NCI-H1694 (cell line): Measurements from ENCODE around the gene UST.
"Not testable (repeated sequence)": the region's sequence is repeated elsewhere in the genome, so short reads cannot be mapped to it uniquely, and the experiment has no call there.

ENCODE experiments used
- DNase-seq: peaks from one replicate; lab custom pipeline; 2025; lab: John Stamatoyannopoulos, UW

UST gene

DNA sequence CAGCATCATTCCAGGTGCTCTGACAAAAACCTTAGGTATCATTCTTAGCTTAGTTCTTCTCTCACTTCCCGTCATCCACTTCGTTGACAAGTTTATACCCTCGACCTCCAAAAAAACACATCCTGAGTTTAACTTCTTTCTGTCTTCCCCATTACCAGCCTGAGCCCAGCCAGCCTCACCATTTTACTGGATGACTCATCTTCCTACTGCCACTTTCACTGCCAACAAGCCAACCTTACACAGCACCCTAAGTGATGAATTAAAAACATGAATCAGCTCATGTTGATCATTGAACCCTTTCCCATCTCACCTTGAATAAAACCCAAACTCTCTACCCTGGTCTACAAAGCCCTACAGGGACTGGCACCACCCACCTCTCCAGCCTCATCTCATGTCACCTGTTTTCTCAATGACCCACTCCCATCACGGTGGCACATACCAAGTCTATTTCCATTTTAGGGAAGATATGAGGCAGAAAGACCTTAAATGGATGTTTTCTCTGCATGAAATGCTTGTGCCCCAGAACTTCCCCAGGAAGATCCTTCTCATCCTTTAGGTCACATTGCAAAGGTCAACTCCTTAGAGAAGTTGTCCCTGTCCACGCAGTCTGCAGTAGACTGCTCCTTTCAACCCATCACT, 9.9 kb upstream of the UST start:
- DNase-seq: no peak

DNA sequence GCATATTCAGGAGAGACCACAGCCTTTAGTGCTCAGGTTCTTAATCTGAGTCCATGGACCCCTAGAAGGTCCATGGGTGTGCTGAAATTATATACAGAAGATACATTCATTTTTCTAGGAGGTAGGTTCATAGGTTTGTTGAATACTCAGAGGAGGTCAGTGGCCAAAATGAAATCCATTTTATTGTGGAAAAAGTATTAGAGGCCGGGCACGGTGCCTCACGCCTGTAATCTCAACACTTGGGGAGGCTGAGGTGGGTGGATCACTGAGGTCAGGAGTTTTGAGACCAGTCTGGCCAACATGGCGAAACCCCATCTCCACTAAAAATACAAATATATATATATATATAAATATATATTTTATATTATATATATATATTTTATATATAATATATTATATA, 9.0 kb upstream of the UST start:
- no peak for DNase-seq

DNA sequence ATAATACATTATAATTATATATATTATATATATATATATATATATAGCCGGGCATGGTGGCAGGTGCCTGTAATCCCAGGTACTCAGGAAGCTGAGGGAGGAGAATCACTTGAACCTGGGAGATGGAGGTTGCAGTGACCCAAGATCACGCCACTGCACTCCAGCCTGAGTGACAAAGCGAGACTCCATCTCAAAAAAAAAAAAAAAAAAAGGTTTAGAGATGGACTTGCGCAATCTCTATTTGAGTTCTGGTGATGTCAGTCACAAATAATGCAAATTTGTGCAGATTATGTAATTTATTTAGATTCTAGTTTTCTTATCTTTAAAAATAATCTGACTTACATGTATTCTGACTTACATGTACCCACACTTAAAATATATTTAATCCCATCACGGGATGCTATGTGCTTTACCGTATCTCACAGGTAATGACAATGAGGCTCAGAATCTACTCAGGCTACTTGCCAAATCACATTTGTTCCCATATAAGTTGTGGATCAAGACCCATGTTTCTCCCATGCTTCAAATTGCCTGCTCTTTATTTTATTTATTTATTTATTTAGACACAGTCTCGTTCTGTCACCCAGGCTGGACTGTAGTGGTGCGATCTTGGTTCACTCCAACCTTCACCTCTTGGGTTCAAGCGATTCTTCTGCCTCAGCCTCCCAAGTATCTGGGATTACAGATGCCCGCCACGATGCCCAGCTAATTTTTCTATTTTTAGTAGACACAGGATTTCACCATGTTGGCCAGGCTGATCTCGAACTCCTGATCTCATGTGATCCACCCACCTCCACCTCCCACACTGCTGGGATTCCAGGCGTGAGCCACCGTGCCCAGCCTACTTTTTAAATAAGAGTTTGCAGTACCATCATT, 7.6 kb upstream of the UST start:
- no peak for DNase-seq

DNA sequence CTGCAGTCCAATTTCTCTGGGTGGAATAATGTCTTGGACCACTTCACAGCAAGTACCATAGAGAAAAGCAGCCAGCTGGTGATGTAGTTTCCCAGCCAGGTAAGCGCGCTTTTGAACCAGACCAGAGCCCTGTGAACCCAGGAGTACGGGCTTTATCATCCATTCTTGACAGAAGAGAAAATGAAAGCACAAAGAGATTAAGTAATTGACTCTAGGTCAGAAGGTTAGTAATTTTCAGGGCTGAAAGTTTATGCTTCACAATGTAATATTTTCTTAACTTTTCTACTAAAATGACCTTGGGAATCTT, 7.1 kb upstream of the UST start:
- no peak for DNase-seq

DNA sequence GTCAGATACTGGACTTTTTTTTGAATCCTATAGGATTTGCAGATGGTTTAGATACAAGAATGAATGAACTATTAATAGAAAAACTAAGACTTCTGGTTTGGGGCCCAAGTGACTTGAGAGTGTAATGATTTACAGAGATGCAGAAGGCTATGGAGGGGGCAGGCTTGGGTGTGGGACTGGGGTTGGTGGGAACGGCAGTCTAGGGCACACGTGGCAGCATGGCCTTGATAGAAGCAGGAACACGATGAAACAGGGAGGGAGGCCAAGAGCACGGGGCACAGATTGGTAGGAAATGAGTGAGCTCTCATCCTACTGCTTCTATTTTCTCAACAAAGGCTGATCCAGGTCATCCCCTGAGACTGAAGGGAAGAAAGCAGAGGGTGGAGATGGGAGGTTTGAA, 3.4 kb upstream of the UST start:
- DNase-seq: no peak

DNA sequence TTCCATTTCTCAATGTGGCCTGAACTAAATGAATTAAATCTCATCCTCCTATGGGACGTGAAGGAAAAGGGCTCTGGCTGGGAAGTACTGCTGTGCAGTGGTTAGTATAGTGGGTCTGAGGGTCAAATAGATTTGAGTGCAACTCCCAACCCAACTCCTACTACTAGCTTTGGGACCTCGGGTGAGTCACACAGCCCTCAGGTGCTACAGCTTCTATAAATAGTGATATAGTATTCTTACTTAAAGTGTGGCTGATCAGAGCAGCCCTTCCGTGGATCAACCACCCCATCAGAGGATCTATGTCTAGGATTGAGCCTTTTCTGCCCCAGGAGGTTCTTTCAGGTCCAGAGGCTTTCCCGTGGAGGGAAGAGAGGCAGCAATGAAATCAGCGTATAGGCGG, 904 bp upstream of the UST start:
- no peak for DNase-seq

DNA sequence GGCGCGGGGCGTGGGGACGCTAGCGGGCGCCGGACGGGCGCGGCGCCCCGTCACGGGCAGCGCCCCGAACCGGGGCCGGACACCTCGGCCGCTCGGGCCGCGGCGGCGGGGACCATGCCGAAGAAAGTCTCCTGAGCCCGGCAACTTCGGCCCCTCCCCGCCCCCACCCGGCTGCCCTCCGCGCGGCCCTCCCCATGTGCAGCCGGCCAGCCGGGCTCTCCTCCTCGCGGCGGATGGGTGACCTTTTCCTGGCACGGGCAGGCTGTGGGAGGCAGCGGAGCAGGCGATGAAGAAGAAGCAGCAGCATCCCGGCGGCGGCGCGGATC, 278 bp downstream of the UST start:
- no peak for DNase-seq

DNA sequence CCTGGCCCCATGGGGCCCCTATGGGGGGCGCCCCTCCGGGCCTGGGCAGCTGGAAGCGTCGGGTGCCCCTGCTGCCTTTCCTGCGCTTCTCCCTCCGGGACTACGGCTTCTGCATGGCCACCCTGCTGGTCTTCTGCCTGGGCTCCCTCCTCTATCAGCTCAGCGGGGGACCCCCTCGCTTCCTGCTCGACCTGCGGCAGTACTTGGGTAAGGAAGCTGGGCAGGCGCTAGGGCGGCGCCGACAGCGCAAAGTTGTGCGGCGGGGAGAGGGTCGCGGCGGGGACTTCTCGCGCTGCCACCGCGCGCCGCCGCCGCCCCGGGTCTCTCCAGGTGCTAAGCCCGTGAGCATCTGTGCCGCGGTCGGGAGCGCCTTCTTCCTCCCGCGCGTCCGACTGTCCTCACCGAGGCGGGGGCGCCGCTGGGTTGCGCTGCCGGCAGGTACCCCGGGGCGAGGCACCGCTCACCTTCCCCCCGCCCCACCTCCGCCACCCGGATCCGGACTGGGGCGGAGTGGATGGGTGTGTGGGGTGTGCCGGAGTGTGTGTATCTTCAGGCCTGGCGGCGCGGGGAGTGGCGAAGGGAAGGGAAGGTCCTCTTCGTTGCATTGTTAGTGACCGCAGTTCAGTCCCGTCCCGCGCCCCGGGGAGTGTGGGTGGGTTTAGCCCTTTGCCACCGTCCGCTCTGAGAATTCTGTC, 788 bp downstream of the UST start:
- DNase-seq: no peak

DNA sequence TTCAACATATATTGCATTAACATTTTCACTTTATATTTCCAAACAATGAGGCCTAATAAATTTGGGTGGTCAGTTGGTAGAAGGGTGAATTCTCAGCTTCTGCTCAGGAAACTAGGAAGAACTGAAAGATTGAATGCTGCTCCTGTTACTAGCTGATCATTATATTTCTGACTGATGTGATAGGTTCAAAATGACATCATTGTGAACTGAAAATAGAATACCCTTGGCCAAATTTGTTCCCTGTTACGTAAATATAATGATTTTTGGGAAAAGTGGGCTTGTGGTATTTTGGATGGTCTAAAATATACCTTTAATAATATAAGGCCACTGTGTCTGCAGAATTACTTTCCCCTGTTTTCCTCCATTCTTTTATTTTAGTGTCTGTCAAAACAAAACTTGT, 2.8 kb downstream of the UST start:
- DNase-seq: no peak

DNA sequence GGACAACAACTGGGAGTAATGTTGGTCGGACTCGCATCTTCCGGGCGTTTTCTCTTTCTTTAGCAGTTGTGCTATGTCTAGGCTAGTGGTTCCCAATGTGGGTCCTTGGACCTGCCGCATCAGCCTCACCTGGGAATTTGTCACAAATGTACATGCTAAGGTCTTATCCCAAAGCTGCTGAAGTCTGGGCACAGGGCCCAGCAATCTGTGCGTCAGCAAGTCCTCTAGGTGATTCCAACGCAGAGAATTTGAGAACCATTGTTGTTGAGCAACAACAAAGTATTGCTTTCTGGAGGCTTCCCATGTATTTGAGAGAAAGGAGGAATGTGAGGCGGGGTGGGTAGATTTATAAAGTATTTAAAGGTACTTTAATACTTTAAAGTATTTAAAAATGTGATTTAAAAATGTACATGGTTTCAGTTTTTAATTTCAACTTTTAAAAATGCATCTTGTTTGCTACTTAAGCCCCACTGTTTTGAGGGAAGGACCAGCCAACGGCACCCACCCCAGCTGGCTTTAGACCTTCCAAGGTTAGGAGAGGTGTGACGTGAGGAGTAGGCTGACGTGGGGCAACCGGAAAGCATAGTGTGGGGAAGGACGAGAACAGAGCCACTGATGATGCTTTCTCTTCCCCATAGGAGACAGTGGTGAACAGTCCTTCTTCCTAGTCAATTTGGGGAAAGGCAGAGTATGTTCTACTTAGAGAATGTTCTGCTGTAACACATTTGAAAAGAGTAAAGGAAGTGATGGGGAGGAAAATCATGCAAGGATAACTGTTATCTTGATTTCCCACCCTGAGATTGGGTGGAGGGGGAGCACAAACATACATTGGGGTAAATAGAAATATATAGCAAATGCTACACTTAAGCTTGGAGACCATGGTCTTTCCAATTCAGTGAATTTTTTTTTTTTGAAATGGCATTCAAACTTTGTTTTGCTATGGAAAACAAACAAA, 4.3 kb downstream of the UST start:
- no peak for DNase-seq

DNA sequence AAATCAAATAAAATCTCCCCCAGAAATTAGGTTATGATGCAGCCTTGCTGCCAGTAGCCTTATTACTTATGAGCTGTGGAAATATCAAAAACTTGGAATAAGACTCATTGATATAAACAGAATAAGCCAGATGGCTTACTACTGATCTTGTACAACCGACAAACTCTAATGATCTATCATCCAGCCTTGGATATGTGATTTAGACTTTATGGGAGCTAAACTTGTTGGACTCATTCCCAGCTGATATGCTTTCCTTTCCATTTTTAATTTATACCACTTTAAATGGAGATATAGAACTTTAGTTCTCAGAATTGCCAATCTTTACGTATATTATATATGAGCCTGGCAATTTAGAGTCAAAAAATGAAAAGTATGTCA, 5.0 kb downstream of the UST start:
- DNase-seq: no peak

DNA sequence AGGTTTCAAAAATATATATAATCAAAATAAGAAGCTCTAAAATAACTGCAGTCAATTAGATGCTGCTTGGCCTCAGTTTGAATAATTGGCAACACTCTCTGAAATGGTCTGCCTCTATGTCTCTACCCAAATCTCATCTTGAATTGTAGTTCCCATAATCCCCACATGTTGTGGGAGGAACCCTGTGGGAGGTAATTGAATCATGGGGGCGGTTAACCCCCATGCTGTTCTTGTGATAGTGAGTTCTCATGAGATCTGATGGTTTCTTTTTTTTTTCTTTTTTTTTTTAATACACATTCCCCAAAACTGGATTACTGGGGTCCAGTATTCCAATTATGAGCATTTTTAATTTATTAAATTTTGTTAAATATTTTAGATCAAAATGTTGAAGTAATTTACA, 8.5 kb downstream of the UST start:
- DNase-seq: not testable (repeated sequence)

DNA sequence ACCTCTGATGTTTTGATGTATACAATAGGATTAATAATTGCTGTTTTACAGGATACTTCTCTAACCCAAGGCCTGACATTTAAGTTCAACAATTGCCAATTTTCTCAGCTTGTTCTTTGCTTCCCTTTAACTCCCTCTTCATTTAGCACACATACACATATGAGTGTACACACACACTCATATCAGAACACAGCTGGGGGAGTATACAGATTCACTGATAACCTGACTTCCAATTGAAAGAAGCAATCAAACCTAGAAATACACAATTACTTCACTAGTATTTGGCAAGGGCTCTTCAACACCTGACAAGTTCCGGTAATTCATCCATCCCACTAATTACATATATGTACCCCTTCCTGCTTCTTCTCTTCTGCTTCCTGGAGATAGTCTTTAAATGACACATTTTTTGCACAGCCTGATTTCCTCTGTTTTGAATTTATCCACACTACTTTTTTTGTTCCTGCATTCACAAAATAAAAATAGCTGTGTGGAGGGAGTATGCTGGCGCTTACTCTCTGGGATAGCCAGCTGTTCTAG, 11.2 kb downstream of the UST start:
- no peak for DNase-seq

DNA sequence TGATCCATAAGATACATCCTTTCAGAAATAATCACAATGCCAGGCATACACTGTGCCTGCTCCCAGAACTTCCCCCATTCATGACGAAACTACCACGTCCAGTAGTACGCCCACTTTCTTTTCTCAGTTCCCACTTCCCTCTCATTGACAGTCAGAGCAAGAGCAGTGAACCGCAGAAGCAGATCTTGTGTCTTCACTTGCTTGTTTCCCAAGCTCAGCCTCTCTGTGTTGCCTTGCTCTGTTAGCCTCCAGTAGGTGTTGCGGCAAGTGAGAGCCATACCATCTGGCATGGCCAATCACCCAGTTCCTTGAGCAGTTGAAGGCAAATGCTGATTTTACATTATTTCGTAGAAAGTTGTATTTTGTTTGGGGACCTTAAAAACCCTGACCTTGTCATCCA, 11.7 kb downstream of the UST start:
- no peak for DNase-seq

DNA sequence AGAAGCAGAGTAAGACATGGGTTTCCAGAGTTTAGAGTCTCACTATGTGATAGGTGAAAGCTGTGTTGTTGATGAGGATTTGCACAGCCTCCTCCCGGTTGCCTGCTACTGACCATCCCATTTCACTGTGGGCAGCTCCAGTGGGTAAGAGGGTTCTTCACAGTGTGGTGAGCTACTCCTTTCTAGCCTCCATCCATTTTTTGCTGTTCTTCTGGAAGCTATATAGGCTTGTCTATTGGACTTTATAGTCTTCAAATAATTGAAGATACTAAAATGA, 13.4 kb downstream of the UST start:
- no peak for DNase-seq

DNA sequence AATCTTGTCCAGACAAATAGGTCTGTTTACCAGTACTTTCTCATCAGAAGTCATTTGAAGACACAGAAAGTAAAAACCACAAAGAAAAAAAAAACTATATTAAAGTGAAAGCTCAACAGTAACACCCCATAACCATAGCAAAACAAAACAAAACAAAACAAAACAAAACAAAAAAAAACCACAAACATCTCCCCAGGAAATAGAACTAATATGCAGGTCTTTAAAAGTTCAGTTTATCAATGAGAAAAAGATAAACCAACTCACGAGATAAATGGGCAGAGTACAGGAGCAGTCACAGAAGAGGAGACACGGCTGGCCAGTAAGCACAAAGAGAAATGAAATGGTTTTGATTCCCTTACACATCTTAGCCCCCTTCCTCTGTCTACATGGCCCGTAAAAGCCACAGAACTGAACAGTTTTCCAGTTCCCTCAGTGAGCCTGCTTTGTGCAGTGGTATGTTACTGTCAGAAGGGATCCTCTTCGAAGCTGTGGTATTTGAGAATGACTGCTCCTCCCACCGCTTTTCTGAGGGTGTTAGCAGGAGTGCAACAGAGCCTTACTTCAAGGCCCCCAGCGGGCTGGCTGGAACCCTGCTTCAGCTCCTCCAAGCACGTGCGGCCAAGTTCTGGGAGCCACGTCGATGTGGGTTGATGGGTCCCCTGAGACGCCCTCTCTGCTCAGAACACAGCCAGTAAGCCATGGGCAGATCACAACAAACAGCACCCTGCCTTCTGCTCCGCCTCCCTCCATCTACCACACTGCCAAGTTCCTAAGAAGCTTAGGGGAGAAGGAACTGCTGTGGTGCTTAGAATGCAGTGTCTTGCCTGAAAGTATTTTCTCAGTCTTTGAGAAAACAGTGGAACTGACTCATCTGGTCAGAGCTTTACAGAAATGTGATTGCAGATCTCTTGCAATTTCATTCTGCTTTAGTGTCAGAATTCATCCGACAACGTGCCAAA, 14.0 kb downstream of the UST start:
- DNase-seq: no peak

DNA sequence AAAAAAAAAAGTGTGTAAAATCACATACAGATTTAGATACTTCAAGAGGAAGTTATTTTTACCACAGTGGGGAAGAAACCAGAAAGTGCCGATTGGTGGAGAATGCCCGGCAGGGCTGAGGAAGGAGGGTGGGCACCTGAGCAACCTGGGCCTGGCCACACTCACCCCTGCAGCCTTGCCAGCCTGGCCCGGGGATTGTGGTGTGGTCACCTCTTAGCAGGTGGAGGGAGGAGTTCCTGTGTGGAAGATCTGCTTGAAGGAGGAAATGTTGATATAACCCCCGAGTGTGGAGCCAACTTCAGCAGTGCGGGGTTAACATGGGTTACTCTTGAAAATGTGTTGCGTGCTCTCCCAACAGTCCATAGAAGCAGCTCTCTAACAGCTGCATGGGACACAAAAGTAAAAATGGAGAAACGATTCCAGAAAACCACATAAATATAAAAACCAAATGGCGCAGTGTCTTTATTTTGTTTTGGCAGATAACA, 14.7 kb downstream of the UST start:
- DNase-seq: no peak

DNA sequence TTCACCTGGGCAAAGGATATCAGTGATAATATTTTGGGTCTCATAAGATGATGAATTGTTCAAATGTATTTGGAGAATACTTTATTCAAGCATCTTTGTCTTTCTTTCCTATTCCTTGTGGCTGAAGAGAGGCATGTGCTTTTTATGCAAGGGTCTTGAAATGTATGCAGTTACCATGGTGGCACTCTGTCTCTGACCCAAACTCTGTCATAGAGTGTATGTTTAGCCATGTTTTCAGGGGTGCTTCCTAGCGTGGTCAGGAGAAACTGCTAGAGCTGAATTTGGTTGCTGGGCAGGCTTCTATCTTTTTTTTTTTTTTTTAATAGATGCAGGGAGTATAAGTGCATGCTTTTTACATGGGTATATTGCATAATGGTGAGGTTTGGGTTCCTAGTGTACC, 15.4 kb downstream of the UST start:
- no peak for DNase-seq

DNA sequence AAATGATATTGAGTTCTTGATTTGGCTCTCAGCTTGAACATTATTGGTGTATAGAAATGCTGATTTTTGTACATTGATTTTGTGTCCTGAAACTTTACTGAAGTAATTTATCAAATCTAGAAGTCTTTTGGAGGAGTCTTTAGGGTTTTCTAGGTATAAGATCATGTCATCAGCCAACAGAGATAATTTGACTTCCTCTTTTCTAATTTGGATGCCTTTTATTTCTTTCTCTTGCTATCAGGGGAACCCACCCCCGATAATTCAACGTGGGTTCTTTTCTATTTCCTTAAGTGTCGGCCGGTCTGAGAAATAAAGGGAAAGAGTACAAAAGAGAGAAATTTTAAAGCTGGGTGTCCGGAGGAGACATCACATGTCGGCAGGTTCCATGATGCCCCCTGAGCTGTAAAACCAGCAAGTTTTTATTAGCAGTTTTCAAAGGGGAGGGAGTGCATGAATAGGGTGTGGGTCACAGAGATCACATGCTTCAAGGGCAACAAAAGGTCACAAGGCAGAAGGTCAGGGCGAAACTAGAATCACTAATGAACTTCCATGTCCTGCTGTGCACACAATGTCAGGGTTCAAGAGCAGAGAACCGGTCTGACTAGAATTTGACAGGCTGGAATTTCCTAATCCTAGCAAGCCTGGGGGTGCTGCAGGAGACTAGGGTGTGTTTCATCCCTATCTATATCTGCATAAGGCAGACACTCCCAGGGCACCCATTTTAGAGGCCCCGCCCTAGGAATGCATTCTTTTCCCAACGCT, 17.6 kb downstream of the UST start:
- not testable (repeated sequence) for DNase-seq
